Measurements from ENCODE around the gene THAP4. TPM values are rescaled to one million over a fixed set of nuclear protein-coding genes. Genes with fewer than 3 reads are reported as not detected.

The THAP4 gene
- total RNA-seq, 1 experiment from 2014 or later, result 71.2 TPM

DNA sequence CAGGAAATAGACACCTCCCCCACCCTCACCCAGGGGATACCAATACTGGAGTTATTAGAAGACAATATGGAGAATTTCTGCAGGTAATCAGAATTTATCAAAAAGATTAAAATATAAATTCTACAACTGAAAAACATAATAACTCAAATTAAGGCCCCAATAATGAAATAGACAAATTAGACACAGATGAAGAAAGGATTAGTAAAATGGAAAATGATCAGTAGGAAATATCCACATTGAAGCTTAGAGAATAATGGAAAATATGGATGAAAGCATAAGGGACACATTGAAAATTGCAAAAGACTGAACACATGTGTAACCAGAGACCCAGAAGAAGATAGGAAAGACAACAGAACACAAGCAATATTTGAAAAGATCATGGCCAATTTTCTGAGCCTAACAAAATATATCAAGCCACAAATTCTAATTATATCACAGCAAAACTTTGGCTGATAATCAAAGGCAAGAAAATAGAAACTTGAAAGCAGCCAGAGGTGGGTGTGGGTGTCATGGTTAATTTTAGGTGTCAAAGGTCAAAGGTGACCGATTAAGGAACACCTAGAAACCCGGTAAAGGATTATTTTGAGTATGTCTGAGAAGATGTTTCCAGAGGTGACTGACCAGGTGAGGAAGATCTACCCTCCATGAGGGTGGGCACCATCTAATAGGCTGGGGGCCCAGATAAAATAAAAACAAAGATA is 50.2 kb downstream of the THAP4 start:
- RAD21 ChIA-PET (ENCODE audit: low non-redundant PET in 1 of 2, low total read pairs in 2 of 2, uncharacterized antibody in 2 of 2, unreplicated experiment in 2 of 2), result no interaction called here
- no peak overlapping the region for H3K4me3 ChIP-seq (replicated peaks in 1 of 2; ENCODE audit: low read depth in 1 of 2, low read length in 2 of 2)
- TF ChIP-seq CBX3 (IDR thresholded peaks at IDR 0.05; ENCODE audit: low read depth) (peak; percentile 64), EZH2 (IDR thresholded peaks at IDR 0.05) (no peak)
- peaks cover 15 to 28% of the 10 kb centered on the region in 2 experiments; a peak in 2 of 4 replicates for H3K9me3 ChIP-seq (ENCODE audit: control insufficient read depth in 1 of 2, insufficient read depth in 1 of 2, low read depth in 1 of 2, low read length in 2 of 2)
- POLR2A ChIA-PET, result no interaction called here
- H3K9me2 ChIP-seq (ENCODE audit: insufficient read depth), result no peaks in the 10 kb centered on the region
- no peak overlapping the region for H2AFZ ChIP-seq (ENCODE audit: low read depth, low read length, poor library complexity, severe bottlenecking)
- ATAC-seq, result no peak
- H3K27me3 ChIP-seq (ENCODE audit: insufficient read depth, low read length), result no peaks in the 10 kb centered on the region
- BruUV-seq (replicated peaks), result no TSS peak
- H3K36me3 ChIP-seq (ENCODE audit: control insufficient read depth in 1 of 2, insufficient read depth in 2 of 2, low read length in 2 of 2), result peaks cover 5 to 55% of the 10 kb centered on the region in 2 experiments; a peak in 2 of 4 replicates
- H3K79me2 ChIP-seq (ENCODE audit: insufficient read depth, low read length), result peaks cover 4% of the 10 kb centered on the region; the same call in 1 of the 2 replicates
- intact Hi-C loops (cut with micrococcal nuclease), result no loop called here
- H3K27ac ChIP-seq (ENCODE audit: low read depth, low read length), result no peak overlapping the region
- CTCF ChIA-PET, result no interaction called here
- peaks cover 0 to 13% of the 10 kb centered on the region in 2 experiments; a peak in 2 of 4 replicates for H3K4me1 ChIP-seq (ENCODE audit: control insufficient read depth in 1 of 2, insufficient read depth in 2 of 2, low read length in 2 of 2)
- H4K20me1 ChIP-seq (ENCODE audit: insufficient read depth), result no peaks in the 10 kb centered on the region
- no peak overlapping the region for H3K9ac ChIP-seq (ENCODE audit: low read length)
- no peak overlapping the region for H3K4me2 ChIP-seq (ENCODE audit: low read length)
- DNase-seq (ENCODE audit: low read depth, low spot score), result no peak

GRCh38 chr2:241584436-241584835 is 52.5 kb downstream of the THAP4 start:
- ATAC-seq (peak; percentile 53; the same call in 1 of the 2 replicates), DNase-seq (ENCODE audit: low read depth, low spot score) (peak; percentile 16)
- H3K9ac ChIP-seq (ENCODE audit: low read length), result no peak overlapping the region
- RAD21 ChIA-PET (ENCODE audit: low non-redundant PET in 1 of 2, low total read pairs in 2 of 2, uncharacterized antibody in 2 of 2, unreplicated experiment in 2 of 2), result no interaction called here
- BruUV-seq (replicated peaks), result no TSS peak
- no peak for TF ChIP-seq CEBPB (IDR thresholded peaks at IDR 0.05; ENCODE audit: low read depth)
- no peak for TF ChIP-seq SIN3A (IDR thresholded peaks at IDR 0.05; ENCODE audit: low read depth)
- no peak for TF ChIP-seq ATF3 (IDR thresholded peaks at IDR 0.05)
- no peak for TF ChIP-seq ELF1 (IDR thresholded peaks at IDR 0.05; ENCODE audit: borderline replicate concordance, low read depth)
- no peak for TF ChIP-seq YY1 (IDR thresholded peaks at IDR 0.05; ENCODE audit: extremely low read depth, insufficient replicate concordance, low read depth, low read length)
- TF ChIP-seq POLR2A (IDR thresholded peaks at IDR 0.05; ENCODE audit: borderline replicate concordance, extremely low read depth, insufficient read depth, insufficient read length), result no peak
- TF ChIP-seq ZFX (IDR thresholded peaks at IDR 0.05), result no peak
- TF ChIP-seq JUND (IDR thresholded peaks at IDR 0.05), result no peak
- no peak for TF ChIP-seq RAD21 (IDR thresholded peaks at IDR 0.05; ENCODE audit: low read depth)
- TF ChIP-seq SP1 (IDR thresholded peaks at IDR 0.05; ENCODE audit: low read depth), result no peak
- peak overlapping the region; percentile 15; the same call in 1 of the 2 replicates for H3K27ac ChIP-seq (ENCODE audit: low read depth, low read length)
- H2AFZ ChIP-seq (ENCODE audit: low read depth, low read length, poor library complexity, severe bottlenecking), result no peak overlapping the region
- peaks cover 4% of the 10 kb centered on the region; the same call in 1 of the 2 replicates for H3K79me2 ChIP-seq (ENCODE audit: insufficient read depth, low read length)
- no peaks in the 10 kb centered on the region for H4K20me1 ChIP-seq (ENCODE audit: insufficient read depth)
- CTCF ChIA-PET, result no interaction called here
- no peak overlapping the region for H3K4me3 ChIP-seq (replicated peaks in 1 of 2; ENCODE audit: low read depth in 1 of 2, low read length in 2 of 2)
- peaks cover 0 to 13% of the 10 kb centered on the region in 2 experiments; a peak in 2 of 4 replicates for H3K4me1 ChIP-seq (ENCODE audit: control insufficient read depth in 1 of 2, insufficient read depth in 2 of 2, low read length in 2 of 2)
- intact Hi-C loops (cut with micrococcal nuclease), result no loop called here
- no peaks in the 10 kb centered on the region for H3K27me3 ChIP-seq (ENCODE audit: insufficient read depth, low read length)
- H3K4me2 ChIP-seq (ENCODE audit: low read length), result peak overlapping the region; percentile 22
- POLR2A ChIA-PET, result no interaction called here
- H3K9me3 ChIP-seq (ENCODE audit: control insufficient read depth in 1 of 2, insufficient read depth in 1 of 2, low read depth in 1 of 2, low read length in 2 of 2), result peaks cover 15 to 29% of the 10 kb centered on the region in 2 experiments; a peak in 2 of 4 replicates
- H3K36me3 ChIP-seq (ENCODE audit: control insufficient read depth in 1 of 2, insufficient read depth in 2 of 2, low read length in 2 of 2), result peaks cover 5 to 59% of the 10 kb centered on the region in 2 experiments; a peak in 2 of 4 replicates
- no peaks in the 10 kb centered on the region for H3K9me2 ChIP-seq (ENCODE audit: insufficient read depth)

Measured in HCT116 (cell line).